Right kidney (tissue), 1 donor: ENCODE results near the gene HBA1.
"Not testable (repeated sequence)": the region's sequence is repeated elsewhere in the genome, so short reads cannot be mapped to it uniquely, and the experiment has no call there.

Experiments
- DNase-seq: peaks from one replicate; pipeline ENCODE4 v3.0.0-alpha.2; 2016

The HBA1 gene

GRCh38 chr16:193441-193840, 17.0 kb downstream of the HBA1 start:
- DNase-seq: no peak

GRCh38 chr16:194516-194915, 18.0 kb downstream of the HBA1 start:
- DNase-seq: no peak

- DNase-seq: no peak
Measured at GRCh38 chr16:200388-200787, 23.9 kb downstream of the HBA1 start.

GRCh38 chr16:203246-203645, 26.8 kb downstream of the HBA1 start:
- no peak for DNase-seq

- not testable (repeated sequence) for DNase-seq
Measured at GRCh38 chr16:204046-204445, 27.6 kb downstream of the HBA1 start.

- not testable (repeated sequence) for DNase-seq
Measured at GRCh38 chr16:209359-209758, 32.9 kb downstream of the HBA1 start.

GRCh38 chr16:211631-212180, 35.2 kb downstream of the HBA1 start:
- DNase-seq: not testable (repeated sequence)

- DNase-seq: no peak
Measured at GRCh38 chr16:212999-213398, 36.5 kb downstream of the HBA1 start.

GRCh38 chr16:220021-220420, 43.5 kb downstream of the HBA1 start:
- no peak for DNase-seq
